Loucy (cell line): ENCODE results near the gene CNTFR.

Experiments
- EZH2phosphoT487 ChIP-seq: fragments of 200-600 bp; IDR thresholded peaks from 2 replicates; pipeline ENCODE4 v1.6.1; 2018; ENCODE audit warnings: antibody characterized with exemption, mild to moderate bottlenecking, moderate library complexity, borderline replicate concordance
- TF ChIP-seq, protein P1 (sequence below): fragments of 200-600 bp; sonication (generic); conservative IDR thresholded peaks from 2 replicates; pipeline ENCODE4 v1.5.1; 2014; ENCODE audit warnings: mild to moderate bottlenecking, antibody characterized with exemption, low read length

DNA sequence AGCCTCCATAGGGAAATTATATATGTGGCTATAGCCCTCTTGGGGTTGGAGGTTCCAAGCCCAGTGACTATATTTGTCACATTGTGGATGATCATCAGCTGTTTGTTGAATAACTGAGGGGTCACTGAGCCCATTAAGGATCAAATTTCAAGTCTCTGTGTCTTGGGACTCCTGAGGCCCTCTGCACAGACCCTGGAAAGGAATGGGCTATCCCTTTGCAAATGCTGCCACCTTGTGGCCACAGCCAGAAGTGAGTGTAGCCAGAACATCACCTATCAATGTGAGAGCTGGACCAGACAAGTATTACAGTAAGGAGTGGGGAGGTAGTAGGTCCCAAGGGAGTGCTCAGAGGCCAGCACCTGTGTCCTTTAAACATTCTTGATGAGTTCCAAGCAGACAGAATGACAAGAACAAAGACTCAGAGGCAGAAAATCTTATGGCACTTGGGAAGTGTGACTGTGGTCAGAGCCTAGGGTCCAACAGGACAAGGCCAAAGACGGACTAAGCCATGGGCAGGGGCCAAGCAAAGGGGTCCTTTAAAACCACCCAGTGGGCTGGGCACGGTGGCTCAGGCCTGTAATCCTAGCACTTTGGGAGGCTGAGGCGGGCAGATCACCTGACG lies 14.2 kb upstream of the CNTFR start:
- TF ChIP-seq, protein P1, sequence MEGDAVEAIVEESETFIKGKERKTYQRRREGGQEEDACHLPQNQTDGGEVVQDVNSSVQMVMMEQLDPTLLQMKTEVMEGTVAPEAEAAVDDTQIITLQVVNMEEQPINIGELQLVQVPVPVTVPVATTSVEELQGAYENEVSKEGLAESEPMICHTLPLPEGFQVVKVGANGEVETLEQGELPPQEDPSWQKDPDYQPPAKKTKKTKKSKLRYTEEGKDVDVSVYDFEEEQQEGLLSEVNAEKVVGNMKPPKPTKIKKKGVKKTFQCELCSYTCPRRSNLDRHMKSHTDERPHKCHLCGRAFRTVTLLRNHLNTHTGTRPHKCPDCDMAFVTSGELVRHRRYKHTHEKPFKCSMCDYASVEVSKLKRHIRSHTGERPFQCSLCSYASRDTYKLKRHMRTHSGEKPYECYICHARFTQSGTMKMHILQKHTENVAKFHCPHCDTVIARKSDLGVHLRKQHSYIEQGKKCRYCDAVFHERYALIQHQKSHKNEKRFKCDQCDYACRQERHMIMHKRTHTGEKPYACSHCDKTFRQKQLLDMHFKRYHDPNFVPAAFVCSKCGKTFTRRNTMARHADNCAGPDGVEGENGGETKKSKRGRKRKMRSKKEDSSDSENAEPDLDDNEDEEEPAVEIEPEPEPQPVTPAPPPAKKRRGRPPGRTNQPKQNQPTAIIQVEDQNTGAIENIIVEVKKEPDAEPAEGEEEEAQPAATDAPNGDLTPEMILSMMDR, result peak; percentile 95
- no peak for TF ChIP-seq EZH2phosphoT487
